OCI-LY1 (cell line): ENCODE data around the gene ACTR3C.

Experiments used
- CTCF ChIP-seq: fragments of 200-600 bp; sonication (generic), shearing (Covaris generic); IDR thresholded peaks from 2 replicates; pipeline ENCODE4 v1.5.1; 2017; ENCODE audit warnings: mild to moderate bottlenecking, antibody characterized with exemption, low read length, moderate library complexity, mixed read lengths
- EZH2 ChIP-seq: fragments of 200-600 bp; sonication (generic), shearing (Covaris generic); IDR thresholded peaks from 2 replicates; pipeline ENCODE4 v1.8.0; 2017; ENCODE audit warnings: borderline replicate concordance, mixed run types, mild to moderate bottlenecking, antibody characterized with exemption, low read length, moderate library complexity, mixed read lengths

- TF ChIP-seq CTCF (no peak), EZH2 (no peak)
These were observed 13.4 kb upstream of the ACTR3C start for GRCh38 chr7:150336746-150337145.
